ENCODE results near the gene PROCR.
"Not testable (repeated sequence)": the region's sequence is repeated elsewhere in the genome, so short reads cannot be mapped to it uniquely, and the experiment has no call there.

The PROCR gene

DNA sequence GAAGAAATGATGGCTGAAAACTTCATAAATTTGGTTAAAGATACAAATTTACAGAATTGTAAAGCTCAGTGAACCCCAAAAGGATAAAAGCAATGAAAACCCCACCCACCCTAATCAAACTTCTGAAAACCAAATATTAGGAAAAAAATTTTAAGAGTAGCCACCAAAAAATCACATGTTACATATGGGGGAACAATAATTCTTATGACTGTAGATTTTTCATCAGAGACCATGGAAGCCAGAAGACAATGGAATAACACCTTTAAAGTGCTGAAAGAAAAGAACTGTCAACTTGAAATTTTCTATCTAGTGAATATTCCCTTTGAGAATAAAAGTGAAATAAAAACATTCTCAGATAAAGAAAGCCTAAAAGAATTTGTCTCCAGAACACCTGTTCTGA lies 24.4 kb downstream of the PROCR start:
- DNase-seq, result no peak

DNA sequence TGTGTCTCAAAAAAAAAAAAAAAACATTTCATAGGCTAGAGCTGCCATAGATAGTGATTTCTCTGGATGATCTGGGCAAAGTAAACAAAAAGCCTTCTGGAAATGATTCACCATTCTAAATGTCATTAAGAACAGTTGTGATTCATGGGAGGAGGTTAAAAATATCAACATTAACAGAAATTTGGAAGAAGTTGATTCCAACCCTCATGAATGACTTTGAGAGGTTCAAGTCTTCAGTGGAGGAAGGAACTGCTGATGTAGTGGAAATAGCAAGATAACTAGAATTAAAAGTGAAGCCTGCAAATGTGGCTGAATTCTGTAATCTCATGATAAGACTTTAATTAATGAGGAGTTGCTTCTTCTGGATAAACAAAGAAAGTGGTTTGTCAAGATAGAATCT lies 27.9 kb downstream of the PROCR start:
- DNase-seq, result no peak

DNA sequence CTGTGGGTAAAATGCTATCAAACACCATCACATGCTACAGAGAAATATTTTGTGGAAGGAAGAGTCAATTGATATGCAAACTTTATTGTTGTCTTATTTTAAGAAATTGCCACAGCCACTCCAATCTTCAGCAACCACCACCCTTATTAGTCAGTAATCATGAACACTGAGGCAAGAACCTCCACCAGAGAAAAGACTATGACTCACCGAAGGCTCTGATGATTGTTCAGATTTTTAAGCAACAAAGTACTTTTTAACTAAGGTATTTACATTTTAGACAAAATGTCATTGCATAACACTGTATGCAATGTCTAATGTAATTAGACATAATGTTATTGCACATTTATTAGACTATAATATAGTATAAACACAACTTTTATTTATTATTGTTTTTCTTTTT lies 28.4 kb downstream of the PROCR start:
- DNase-seq, result no peak

DNA sequence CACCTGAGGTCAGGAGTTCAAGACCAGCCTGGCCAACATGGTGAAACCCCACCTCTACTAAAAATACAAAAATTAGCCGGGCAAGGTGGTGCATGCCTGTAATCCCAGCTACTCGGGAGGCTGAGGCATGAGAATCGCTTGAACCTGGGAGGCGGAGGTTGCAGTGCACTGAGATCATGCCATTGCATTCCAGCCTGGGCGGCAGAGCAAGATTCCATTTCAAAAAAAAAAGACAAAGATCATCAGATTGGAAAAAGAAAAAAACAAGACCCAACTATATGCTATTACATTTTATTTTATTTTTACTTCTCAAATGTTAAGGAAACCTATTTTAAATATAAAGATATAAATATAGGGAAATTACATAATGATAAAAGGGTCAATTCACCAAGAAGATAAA lies 29.6 kb downstream of the PROCR start:
- DNase-seq, result not testable (repeated sequence)

DNA sequence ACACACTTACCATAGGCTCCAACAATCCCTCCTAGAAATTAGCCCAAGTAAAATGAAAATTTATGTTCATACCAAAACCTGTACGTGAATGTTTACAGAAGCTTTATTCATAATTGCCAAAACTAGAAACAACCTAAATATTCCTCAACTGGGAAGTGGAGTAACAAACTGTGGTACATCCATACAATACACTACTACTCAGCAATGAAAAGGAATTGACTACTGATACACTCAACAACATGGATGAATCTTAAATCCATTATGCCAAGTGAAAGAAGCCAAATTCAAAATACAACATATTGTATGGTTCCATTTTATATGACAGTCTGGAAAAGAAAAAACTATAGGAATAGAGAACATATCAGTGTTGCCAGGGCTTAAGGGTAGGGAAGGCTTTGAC lies 34.9 kb downstream of the PROCR start:
- no peak for DNase-seq

DNA sequence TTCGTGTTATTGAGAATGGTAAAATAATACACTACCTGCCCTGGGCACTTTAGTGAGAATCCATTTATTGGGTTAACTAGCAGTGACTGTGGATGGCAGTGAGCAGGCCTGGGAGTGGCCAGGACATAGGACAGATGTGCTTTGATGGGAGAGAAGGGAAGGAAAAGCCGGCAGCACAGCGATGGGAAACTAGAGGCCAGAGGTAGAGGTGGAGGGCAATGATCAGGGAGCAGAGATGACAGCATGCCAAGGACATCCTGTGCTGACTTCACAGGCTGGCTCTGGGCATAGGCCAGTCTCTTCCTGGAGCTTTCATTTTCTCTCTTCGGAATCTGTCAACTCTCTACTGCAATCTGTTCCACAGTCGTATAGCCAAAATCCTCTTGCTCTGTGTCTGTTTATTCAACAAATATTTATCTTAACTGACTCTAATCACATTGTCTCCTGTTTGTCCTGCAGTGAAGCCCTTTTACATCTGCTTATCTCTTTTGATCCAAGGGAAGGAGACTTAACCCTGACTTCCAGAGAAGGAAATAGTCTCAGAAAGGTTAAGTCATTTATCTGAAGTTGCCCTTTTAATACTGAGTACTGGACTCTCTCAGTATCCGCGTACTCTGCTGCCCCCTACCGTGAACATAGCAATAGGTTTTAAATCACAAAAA lies 36.2 kb downstream of the PROCR start:
- peak; percentile 63 for DNase-seq

DNA sequence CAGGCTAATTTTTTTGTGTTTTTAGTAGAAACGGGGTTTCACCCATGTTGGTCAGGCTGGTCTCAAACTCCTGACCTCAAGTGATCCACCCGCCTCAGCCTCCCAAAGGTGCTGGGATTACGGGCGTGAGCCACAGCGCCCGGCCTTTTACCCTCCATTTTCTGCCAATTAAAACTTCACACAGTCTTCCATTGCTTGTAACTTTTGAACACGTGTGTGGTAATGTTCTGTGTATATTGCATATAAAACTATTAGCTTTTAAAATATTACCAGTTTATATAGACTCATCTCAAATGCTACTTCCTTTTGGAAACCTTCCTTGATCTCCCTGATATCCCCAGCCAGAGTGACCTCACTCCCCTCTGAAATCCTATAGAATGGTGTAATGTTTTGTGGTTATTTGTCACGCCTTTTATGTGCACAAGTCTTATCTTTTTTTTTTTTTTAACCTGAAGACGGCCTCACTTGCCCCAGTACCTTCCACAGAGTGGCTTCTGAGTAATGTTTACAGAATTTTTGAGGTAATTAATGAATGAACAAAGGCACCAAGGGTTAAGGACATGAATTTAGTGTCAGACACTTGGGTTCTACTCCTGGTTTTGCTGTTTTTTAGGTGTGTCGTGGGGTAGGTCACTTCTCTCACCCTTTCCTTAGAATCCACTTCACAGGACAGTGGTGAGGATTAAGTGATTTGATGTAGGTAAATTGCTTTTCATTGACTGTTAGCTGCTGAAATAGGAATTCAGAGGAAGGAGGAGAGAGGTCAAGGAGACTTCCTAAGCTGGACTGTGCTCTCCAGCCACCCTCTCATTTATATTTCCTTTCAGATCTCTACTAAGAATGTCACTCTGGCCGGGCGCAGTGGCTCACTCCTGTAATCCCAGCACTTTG lies 43.4 kb downstream of the PROCR start:
- no peak for DNase-seq

DNA sequence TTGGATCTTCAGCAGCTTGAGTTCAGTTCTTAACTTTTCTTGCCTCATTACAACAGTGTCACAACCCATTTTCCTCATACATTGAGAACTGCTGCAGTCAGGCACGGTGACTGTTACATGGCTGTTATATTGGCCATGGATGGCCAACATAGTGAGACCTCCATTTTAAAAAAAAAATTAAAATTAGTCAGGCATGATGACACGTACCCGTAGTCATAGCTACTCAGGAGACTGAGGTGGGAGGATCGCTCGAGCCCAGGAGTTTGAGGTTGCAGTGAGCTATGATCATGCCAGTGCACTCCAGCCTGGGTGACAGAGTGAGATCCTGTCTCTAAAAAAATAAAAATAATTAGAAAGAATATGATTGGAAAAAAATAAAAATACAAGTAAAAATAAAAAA lies 44.7 kb downstream of the PROCR start:
- no peak for DNase-seq

DNA sequence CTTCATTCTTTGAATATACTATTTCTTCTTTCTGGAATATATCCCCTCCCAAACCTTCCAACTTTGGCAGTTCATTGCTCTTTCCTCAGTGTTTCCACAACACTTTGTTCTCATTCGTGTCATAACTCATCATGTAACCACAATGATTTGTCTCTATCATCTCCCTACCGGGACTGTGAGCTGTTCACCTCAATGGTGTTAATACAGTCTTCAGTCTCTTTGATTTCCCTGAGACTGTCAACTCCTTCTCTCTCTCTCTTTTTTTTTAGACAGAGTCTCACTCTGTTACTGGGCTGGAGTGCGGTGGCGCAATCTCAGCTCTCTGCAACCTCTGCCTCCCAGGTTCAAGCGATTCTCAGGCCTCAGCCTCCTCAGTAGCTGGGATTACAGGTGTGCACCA lies 52.1 kb downstream of the PROCR start:
- no peak for DNase-seq

DNA sequence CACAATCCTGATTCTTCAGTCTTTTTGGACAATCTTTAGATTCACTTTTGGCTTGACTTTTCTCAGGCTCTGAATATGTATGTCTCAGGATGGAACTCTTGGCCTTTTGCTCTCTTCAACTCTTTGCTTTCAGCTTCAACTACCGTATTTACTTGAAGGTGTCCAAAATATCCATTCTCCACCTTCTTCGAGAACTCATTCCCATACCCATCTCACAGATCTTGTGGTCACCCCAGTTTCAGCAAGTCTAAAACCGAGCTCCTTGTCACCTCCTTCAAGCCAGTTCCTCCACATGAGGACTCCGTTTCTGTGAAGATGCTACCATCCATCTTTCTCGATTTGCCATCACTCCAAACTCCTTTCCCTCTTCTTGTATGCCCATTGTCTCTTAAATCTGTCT lies 52.7 kb downstream of the PROCR start:
- DNase-seq, result no peak

DNA sequence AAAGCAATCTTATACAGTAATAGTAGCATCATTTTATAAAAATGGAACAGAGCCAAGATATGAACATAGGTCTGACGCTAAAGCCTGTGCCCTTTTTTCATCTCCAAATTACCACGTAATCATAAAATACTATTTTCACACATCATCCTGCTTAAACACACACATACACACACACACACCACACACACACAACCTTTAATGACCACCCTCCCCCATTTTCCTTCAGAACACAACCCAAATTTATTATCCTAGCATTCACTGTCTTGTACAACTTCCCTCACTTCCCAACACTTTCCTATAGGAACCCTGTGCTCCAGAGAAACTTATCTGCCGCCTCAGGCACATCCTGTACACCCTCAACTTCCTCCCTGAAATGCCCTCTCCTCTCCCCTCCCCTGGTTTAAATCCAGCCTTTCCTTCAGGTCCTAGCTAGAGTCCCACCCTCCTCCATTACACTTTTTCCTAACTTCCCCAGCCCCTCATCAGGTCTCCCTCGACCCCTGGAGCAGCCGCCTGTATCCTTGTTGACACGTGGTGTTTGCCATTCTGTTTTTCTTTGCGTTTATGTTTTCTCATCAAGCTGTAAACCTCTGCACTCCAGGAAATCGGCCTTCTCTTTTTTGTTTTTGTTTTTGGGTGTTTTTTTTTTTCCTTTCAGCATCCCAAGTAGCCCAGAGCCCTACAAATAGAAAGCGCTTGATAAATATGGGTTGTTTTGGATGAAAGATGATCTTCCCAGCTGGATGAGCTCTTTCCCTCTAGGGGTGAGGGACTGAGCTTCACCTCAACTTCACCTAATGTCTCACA lies 53.6 kb downstream of the PROCR start:
- no peak for DNase-seq

DNA sequence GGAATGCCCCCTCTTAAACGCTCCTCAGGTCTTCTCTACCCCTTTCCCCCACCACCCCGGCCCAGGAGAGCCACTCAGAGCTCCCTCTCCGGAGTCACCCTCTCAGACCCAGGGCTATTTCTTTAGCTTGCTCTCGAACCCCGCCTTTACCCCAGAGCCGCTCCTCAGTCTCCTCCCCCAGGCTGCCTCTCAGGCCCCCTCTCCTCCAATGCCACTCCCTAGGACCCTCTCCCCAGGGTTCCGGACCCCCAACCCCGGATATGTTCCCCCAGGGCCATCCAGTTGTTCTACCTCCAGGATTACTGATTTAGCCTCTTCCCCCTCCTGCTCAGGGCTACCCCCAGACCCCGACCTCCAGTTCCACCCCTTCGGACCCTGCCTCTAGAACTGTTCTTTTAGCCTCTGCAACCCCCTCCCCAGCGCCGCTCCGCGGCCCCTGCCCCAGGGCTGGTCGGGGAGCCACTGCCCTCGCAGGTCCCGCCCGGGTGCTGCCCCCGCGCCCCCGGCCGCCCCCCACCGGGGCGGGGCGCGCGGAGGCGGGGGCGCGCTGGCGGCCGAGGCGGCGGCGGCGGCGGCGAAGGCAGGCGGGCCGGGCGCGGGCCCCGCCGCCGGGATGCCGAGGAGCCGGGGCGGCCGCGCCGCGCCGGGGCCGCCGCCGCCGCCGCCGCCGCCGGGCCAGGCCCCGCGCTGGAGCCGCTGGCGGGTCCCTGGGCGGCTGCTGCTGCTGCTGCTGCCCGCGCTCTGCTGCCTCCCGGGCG lies 54.4 kb downstream of the PROCR start, which contains the start of gene MMP24:
TSS of gene MMP24 (plus strand) at position 565 of the 758 bp plus-strand sequence. CDS start at position 614, 49 bp downstream.
- DNase-seq, result no peak

Measured in CD4-positive, alpha-beta T cell treated with Interferon gamma for 1 hour (primary cell).